Activated naive CD4-positive, alpha-beta T cell treated with Interleukin-2 at 50 U/mL for 16 hours (primary cell): Measurements from ENCODE around the gene AK5.
"Not testable (repeated sequence)": the region's sequence is repeated elsewhere in the genome, so short reads cannot be mapped to it uniquely, and the experiment has no call there.

Experiments
- DNase-seq: peaks from one replicate; pipeline ENCODE4 v3.0.0-alpha.2; 2020

AK5 gene

GRCh38 chr1:77512650-77513049 lies 230.8 kb downstream of the AK5 start:
- not testable (repeated sequence) for DNase-seq

DNA sequence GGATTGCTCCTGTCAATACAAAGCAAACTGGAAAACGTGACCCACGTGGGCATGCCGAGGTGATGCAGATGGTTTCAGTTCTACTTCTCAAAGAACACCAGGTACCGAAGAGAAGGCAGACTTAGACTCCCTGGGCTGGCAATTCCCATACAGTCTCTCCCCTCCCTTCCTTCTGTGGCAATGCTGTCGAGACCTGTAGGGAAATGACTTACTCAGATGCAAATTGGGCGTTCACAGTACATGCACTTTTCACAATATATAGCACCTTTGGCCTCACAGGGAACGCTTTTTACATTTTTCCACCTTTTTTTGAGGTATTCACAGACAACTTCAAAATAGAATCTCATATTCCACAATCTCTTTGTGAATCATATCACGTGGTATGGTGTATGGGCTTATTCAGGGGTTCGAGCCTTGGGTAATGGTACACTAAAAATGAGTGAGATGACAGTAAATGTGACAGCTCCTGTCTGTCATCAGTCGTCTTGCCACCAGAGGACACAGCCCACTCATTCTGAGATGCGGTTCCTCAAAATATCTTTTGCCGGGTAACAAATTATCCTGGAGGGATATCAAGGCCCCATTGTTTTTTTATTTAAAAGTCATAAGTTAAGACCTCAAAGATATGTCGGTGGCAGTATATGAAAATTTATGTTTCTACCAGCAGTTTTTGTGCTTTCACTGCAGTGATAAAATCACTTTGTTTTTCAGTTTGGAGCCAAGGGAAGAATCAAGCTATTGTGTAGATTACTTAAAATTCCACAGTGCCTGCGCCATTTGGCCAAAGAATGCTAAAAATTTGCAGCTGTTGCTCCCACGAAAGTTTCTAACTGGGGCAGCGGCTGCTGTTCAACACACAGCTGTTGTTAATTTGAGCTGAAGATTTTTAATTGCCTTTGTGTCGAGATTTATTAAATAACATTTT lies 232.3 kb downstream of the AK5 start:
- DNase-seq = no peak

DNA sequence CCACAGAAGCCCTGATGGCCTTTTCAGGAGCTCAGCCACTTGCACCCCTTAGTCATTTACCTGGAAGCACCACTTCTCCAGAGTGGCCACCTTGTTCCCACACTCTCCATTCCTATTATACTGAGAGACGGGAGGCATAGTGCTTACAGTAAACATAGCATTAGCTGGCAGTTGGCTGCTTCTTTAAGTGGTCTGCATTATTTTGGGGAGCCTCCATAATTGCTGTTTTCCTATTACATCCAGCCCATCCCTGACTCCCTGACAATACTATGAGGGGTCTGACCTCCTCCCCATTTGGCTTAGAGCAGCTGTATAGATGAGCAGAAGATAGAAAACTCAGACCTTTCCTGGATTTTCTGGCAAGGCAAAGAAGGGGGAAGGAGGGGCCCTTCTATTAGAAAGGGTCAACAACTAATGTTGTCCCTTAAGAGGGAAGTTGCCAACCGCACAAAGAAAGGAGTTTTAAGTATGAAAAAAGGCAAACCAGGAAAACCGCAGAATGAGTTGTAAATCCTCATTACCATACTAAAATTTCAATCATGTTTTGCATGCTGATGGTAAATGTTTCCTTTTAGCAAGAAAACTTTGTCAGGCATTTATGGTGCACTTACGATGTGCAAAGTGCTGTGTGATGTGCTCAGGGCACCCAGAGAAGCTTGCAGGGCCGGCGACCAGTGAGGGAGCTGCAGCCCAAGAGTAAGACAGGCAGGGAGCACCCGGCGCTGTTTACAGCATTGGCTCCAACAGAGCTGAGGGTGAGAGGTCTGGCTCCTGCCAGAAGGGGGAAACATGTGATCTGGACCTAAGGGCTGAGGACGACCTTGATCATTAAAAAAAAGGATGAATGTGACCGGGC lies 233.3 kb downstream of the AK5 start:
- DNase-seq = no peak

- DNase-seq = no peak
Measured at GRCh38 chr1:77516106-77516505, 234.3 kb downstream of the AK5 start.

GRCh38 chr1:77524038-77524437 lies 242.2 kb downstream of the AK5 start:
- DNase-seq = no peak

DNA sequence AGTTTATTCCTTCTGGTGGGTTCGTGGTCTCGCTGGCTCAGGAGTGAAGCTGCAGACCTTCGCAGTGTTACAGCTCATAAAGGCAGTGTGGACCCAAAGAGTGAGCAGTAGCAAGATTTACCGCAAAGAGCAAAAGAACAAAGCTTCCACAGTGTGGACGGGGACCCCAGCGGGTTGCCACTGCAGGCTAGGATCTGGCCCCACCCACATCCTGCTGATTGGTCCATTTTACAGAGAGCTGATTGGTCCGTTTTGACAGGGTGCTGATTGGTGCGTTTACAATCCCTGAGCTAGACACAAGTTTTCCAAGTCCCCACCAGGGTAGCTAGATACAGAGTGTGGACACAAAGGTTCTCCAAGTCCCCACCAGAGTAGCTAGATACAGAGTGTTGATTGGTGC lies 249.3 kb downstream of the AK5 start:
- not testable (repeated sequence) for DNase-seq

DNA sequence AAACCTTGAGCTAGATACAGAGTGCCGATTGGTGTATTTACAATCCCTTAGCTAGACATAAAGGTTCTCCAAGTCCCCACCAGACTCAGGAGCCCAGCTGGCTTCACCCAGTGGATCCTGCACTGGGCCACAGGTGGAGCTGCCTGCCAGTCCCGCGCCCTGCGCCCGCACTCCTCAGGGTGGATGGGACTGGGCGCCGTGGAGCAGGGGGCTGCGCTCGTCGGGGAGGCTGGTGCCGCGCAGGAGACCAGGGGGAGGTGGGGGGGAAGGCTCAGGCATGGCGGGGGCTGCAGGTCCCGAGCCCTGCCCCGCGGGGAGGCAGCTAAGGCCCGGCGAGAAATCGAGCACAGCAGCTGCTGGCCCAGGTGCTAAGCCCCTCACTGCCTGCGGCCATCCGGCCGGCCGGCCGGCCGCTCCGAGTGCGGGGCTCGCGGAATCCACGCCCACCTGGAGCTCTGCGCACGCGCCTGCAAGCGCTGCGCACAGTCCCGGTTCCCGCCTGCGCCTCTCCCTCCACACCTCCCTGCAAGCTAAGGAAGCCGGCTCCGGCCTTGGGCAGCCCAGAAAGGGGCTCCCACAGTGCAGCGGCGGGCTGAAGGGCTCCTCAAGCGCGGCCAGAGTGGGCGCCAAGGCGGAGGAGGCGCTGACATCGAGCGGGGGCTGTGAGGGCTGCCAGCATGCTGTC lies 249.9 kb downstream of the AK5 start:
- DNase-seq = not testable (repeated sequence)

DNA sequence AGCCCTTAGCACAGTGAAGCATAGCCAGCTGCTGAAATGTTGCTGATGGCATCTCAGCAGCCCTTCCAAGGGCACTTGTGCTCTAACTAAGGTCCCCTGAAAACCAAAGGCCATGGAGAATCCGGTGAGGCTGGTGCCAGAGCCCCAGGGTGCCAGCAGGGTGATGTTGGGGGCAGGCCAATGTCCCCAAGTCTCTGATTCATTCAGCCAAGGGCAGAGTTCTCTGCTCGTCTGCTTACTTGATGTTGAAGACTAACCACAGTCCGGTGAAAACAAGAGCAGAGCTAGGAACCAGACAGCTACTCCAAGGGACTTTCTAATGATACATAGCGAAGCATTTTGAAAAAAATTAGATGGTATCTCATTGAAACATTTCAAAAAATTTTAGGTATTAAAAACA lies 250.8 kb downstream of the AK5 start:
- DNase-seq = no peak

DNA sequence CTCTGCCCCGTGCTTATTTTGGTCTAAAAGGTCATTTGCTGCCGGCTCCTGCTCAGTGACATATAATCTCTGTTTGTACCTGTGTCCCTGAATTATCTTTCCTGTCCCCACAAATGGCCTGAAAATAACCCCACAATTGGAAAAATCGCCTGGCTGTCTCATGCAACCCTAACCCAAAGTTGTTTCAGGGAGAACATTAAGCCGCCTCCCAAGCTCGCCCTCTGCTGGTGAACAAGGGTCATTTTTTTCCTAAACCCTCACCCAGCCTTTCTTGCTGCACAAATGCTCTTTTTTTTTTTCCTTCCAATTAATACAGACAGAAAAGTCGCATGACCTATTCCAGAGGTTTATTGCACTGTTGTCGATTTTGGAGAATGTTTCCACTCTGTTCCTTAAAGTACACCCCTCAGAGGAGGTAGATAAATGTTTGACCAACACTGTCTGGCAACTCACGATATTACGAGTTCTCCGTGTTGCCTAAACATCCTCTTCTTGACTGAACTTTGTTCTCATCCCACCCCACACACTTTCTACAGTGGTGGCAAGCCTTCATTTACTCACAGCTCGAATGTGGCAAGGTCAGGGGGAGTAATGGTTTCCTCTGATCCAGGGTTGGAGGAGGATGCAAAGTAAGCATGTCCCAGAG lies 252.0 kb downstream of the AK5 start:
- DNase-seq = peak; percentile 53

DNA sequence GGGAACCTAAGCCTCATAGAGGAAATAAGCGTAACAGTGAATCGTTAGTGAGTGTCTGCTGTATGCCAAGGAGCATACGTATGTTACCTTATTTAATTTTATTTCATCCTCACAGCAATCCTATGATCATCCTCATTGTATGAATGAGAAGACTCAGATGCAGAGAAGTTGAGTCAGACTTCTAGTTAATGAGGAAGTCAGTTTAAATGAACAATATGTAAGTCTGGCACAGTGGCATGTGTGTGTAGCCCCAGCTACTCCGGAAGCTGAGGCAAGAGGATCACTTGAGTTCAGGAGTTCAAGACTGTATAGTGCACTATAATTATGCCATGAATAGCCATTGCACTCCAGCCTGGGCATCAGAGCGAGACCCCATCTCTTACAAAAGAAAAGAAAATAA lies 252.6 kb downstream of the AK5 start:
- no peak for DNase-seq

- DNase-seq = no peak
Measured at GRCh38 chr1:77536813-77537212, 255.0 kb downstream of the AK5 start.

DNA sequence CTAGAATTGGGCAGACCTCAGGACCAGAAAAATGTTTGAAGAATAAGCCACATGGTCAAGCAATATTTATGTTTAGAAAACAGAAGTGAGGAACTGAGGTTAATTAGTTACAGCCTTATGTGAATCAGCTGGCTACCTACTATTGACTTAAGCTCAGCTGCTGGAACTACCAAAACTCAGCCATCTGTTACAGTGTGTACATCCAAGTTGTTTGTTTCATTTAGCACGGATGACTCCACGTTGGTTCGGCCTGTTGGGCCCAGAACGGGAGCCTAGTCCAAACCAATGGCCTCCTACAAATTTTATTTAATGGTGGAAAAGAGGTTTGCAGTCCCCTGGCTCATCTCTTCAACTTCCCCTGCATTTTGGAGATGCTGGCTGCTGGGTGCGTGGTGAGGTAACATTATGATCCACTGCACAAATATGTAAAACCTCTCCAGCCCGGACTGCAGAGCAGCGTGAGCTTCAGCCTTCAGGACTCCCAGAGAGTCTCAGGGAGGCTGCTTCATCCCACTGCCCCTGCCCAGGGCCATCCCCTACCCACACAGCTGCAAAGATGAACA lies 257.2 kb downstream of the AK5 start:
- DNase-seq = no peak

- DNase-seq = no peak
Measured at GRCh38 chr1:77539519-77540142, 257.8 kb downstream of the AK5 start.

DNA sequence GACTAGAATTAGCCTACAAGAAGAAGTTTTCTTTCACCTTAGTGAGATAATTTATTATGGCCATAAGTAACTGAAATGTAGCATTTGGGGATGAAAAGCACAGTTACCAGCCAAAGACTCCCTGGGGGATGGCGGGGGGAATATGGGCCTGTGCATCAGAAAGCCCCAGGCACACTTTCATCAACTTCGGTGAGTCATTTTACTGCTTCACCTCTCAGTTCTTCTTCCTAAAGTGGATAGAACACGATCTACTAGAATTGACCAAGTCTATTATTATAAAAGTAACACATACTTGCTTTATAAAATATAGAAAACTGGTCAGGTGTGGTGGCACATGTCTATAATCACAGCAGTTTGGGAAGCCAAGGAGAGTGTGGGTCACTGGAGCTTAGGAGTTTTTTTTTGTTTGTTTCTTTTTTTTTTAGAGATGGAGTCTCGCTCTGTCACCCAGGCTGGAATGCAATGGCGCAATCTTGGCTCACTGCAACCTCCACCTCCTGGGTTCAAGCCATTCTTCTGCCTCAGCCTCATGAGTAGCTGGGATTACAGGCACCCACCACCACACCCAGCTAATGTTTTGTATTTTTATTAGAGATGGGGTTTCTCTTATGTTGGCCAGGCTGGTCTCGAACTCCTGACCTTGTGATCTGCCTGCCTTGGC lies 258.8 kb downstream of the AK5 start:
- no peak for DNase-seq

DNA sequence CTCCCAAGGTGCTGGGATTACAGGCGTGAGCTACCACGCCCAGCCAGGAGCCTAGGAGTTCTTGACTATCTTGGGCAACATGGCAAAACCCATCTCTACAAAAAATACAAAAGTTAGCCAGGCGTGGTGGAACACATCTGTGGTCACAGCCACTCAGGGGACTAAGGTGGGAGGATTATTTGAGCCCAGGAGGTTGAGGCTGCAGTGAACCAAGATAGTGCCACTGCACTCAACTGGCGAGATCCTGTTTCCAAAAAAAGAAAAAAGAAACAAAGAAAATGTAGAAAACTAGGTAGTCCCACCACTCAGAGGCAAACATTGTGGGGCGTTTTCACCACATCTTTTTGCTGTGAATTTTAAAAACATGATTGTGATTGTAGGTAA lies 259.3 kb downstream of the AK5 start:
- DNase-seq = no peak

- no peak for DNase-seq
Measured at GRCh38 chr1:77542813-77543420, 261.1 kb downstream of the AK5 start.

DNA sequence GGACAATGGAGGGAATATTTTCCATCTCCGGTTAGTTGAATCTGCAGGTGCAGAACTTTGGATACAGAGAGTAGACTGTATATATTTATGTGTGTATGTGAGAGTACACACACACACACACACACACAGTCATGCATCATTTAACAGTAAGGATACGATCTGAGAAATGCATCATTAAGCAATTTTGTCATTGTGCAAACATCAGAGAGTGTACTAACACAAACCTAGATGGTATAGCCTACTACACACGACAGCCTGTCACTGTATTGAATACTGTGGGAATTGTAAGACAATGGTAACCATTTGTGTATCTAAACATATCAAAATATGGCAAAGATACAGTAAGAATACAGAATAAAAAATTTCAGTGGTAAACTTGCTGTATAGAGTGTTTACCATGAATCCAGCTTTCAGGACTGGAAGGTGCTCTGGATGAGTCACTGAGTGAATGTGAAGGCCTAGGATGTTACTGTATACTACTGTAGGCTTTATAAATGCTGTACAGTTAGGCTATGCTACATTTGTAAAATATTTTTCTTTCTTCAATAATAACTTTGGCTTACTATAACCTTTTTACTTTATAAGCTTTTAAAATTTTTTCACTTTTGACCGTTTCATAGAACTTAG lies 262.1 kb downstream of the AK5 start:
- DNase-seq = no peak

- no peak for DNase-seq
Measured at GRCh38 chr1:77544845-77545244, 263.0 kb downstream of the AK5 start.

DNA sequence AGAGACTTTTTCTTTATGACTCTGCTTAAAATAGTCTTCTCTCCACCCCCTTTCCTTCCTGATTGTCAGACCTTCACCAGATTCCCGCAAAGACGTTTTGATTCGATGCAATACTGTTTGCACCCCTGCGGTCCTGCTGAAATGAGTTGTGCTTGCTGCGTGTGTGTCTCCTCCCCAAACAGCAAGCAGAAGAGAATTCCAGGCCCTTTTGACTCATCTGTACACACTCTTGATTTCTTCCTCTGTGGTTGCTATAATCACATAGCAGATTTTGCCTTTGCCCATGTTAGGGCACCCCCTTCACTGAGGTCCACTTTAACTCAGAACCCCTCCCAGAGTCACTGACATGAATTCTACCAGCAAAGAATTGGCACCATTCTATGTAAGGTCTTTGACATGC lies 264.2 kb downstream of the AK5 start:
- no peak for DNase-seq

GRCh38 chr1:77546890-77547289 lies 265.1 kb downstream of the AK5 start:
- DNase-seq = no peak

GRCh38 chr1:77548285-77548684 lies 266.5 kb downstream of the AK5 start:
- DNase-seq = no peak
